HuH-7 (cell line): ENCODE results near the gene CD58.
"Not testable (repeated sequence)": the region's sequence is repeated elsewhere in the genome, so short reads cannot be mapped to it uniquely, and the experiment has no call there.

Experiments
- DNase-seq: peaks from one replicate; pipeline ENCODE4 v3.0.0; 2011; ENCODE audit warnings: low spot score

CD58 gene

DNA sequence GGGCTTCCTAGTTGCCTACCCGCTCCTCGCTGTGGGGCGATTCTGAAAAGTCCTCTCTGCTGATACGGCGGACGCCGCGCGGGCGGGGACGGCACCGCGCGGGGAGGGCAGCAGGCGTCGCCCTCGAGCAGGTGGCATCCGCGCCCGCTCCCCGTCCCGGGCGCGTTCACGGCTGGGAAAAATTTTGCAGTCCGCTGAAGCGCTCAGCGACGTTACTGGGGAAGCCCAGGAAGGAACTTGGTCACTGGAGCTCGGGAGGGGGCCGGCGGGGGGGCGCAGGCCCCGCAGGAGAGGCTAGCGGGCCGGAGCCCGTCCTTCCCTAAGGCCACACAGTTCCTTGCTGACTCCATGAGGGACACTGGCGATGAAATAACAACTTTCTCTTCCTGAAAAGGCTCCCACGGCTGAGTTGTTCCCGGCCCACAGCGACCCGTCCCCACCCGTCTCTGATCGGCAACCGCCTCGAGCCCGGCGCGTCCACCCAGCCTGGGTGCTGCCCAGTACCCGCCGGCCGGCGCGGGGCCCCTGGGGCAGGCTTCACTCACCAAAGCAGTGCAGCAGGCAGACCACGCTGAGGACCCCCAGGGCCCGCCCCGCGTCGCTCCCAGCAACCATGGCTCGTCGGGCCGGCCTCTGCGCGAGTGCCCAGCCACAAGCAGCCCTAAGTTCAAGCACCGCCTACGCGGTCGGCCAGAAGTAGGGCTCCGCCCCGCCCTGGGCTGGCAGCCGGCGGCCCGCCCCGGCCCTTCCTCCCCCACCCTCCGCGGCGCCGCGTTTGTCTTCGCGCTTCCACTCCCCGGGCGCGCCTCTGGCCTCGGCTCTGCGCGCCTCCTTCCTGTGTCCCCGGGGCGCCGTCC, at the start of gene CD58:
Gene CD58, minus strand, starts transcription at position 669 of the 857 bp plus-strand sequence. Its CDS starts 54 bp downstream, at position 615.
- DNase-seq: peak; percentile 80

DNA sequence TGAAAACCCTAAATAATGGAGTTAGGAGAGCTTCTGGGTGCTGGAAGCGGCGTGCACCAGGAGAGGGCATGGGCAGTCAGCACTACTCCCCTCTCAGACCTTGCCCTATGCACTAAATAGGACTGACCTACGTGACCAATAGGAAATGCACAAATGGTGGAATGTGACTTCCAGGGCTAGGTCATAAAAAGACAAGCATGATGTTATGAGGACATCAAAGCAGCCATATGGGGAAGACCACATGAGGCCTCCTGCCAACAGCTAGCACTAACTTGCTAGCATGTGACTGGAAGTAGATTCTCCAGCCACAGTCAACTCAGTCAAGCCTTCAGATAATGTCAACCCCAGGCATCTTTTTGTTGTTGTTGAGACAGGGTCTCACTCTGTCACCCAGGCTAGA, 49.6 kb upstream of the CD58 start:
- not testable (repeated sequence) for DNase-seq

GRCh38 chr1:116619106-116619505, 48.3 kb upstream of the CD58 start:
- DNase-seq: not testable (repeated sequence)

GRCh38 chr1:116617808-116618207, 47.0 kb upstream of the CD58 start:
- DNase-seq: not testable (repeated sequence)

DNA sequence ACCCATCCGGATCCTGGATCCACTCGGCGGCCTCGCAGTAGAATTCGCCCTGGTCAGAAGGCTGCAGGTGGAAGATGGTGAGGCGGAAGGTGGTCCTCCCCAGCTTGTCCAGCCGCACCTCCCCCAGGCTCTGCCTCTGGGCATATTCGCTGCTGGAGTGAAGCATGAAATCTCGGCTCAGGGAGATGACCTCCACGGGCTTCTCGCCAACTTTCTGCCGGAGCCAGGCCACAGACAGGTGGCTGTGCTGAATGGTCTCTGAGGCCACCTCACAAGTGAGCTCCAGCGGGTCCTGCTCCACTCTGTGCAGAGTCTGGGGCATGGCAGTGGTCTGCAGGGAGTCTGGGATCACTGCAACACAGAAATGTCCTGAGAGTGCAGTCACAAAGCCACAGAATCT, 43.0 kb upstream of the CD58 start:
- not testable (repeated sequence) for DNase-seq

DNA sequence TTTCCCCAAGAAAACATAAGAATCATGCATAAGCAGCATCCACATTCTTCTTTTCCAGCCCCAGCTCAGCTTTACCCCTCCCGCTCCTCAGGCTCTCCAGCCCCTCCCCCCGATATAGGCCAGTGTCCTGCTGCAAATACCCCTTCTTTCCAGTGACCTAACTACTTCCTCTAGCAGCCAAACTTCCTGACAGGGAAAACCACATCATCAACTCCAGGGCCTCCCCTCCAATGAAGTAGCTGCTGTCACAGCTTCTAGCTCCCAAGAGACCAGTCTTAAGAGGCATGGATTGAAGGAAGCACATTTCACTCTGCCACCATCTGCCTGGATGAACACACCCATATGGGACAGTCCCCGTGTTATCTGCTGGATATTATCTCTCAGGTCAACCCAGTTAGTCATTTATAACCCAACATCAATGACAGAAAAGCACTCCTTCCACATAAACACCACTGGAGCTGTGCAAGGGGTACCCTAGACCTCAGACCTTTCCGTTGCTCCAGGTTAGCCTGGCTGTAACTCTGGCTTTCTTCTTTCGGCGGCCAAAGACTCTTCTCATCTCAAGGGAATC, 39.1 kb upstream of the CD58 start:
- not testable (repeated sequence) for DNase-seq

DNA sequence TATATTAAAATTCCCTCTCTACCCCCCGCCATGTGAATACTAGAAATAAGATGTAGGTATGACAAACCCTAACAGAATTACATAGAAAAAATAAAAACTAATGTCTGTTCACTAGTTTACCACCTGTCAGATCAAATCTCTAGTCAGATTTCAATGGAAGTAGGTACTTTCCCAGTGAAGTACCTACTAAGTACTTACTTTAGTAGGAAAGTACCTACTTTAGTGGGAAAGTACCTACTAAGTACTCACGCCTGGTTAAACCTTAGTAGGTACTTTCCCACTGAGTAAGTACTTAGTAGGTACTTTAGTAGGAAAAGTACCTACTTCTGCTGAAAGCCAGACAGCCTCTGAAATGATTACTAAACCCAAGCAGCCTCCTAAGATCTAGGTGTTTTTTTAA, 38.0 kb upstream of the CD58 start:
- not testable (repeated sequence) for DNase-seq

GRCh38 chr1:116608151-116608550, 37.3 kb upstream of the CD58 start:
- not testable (repeated sequence) for DNase-seq

- not testable (repeated sequence) for DNase-seq
These were observed 36.6 kb upstream of the CD58 start for GRCh38 chr1:116607463-116607862.

DNA sequence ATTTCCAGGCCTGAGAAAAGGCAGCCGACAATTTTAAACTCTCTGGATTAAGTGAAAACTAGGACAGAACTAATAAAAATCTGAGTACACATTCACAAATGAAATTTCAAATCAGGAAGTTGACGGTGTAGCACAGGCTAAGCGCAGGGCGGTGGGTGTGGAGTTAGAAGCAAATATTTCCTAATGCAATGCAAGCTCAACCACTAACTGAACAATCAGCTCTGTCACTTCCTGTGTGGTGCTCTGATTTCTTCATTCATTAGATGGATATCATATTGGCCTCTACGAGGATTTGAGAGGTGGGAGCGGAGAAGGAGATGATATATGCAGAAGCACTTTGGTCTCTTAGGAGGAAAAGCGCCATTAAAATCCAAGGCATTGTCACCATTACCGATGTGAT, 35.2 kb upstream of the CD58 start:
- DNase-seq: not testable (repeated sequence)

DNA sequence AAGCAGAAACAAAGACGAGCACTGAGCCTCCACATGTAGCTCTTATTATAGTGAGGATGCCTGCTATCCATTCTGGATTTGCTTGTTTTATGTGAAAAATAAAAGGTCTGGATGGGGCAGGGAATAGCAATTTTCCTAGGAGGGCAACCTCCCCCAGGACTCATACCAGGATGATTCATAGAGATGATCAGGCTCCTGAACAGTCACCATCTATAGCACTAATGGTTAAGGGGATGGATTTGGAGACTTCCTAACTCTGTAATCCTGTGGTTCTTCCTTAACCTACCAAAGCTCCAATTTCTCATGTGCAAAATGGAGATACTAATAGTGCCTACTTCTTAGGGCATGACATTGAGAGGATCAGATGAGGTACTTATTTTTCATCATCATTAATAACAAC, 34.5 kb upstream of the CD58 start:
- no peak for DNase-seq

GRCh38 chr1:116604408-116604807, 33.6 kb upstream of the CD58 start:
- DNase-seq: not testable (repeated sequence)

DNA sequence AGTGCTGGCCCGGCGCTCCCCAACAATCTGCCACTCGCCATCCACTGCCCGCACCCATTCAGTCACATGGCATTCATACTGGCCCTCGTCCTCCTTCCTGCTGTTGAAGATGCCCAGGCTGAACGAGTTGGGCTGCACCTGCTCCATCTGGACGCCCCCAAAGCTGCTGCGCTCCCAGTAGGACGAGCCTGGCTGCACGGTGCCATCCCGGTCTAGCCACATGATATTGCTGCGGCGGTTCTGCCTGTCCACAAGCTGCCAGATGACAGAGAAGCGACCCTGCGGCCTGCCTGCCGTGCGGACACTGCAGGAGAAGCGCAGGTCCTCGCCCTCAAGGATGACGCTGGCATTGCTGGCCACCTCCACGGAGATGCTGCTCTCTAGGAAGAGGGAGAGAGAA, 32.8 kb upstream of the CD58 start:
- DNase-seq: not testable (repeated sequence)

DNA sequence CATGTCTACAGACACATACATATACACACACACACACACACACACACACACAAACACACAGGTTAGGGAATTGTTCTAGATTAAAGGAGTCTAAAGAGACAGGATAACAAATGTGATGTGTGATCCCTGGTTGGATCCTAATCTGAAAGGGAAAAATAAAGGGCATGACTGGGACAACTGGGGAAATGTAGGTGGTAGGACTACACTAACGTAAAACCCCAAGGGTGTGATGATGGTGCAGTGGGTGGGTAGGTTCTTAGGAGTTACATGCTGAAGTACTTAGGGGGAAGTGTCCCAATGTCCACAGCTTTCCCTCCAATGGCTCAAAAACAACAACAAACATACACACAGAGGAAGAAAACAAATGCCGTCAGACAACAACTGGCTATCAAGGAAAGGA, 28.5 kb upstream of the CD58 start:
- DNase-seq: not testable (repeated sequence)

DNA sequence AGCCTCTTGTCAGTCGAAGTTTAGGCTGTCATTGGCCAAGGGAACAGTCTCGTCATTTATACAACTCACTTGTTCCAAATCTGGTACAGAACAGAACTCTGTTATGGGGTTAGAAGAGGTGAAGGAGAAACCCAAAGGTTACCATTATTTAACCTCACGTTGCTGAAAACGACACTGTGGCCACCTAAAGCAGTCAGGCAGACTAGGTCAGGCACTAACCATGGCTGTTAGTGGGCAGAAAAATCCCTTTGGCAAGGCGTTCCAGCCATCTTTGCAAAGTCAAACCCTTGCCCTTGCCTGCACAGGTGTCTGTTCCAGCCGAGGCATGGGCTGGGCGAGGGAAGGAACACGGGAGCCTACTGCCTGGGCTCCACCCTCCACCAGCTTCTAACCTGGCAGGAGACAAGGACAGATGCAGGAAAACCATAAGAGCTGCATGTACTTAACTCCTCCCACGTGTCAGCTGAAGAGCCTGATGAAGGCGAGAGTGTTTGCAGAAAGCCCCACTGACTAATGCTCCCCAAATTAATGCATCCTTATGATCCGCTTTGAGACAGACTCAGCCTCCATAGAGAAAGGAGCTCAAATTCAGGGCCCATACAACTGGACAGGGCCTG, 27.7 kb upstream of the CD58 start:
- not testable (repeated sequence) for DNase-seq

DNA sequence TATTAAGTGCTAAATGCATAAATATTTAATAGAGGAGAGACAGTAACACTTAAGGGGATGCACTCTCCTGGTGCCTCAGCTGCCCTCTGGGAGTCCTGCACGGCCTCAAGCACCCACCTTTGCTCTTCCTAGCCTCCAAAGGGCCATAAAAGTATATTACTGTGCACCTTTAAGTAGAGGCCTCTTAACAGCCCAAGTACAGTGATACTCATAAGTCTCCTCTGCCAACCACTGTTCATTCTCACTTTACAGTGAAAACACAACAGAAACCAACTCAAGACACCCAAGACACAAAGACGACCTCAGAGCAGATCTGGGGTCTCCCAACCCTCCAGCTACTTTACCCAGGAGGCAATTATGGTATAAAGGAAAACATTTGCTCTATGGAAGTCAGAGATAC, 26.6 kb upstream of the CD58 start:
- not testable (repeated sequence) for DNase-seq

GRCh38 chr1:116596742-116597307, 26.0 kb upstream of the CD58 start:
- not testable (repeated sequence) for DNase-seq

- DNase-seq: not testable (repeated sequence)
These were observed 25.3 kb upstream of the CD58 start for GRCh38 chr1:116595946-116596741.

GRCh38 chr1:116595065-116595840, 24.4 kb upstream of the CD58 start:
- not testable (repeated sequence) for DNase-seq

- DNase-seq: not testable (repeated sequence)
These were observed 23.2 kb upstream of the CD58 start for GRCh38 chr1:116593977-116594376.

- not testable (repeated sequence) for DNase-seq
These were observed 22.6 kb upstream of the CD58 start for GRCh38 chr1:116593401-116593800.
